ENCODE measurements around the gene RASA4B.
"Not testable (repeated sequence)": the region's sequence is repeated elsewhere in the genome, so short reads cannot be mapped to it uniquely, and the experiment has no call there.

Gene RASA4B

GRCh38 chr7:102459221-102459844 lies 58.2 kb downstream of the RASA4B start:
- DNase-seq = no peak
- intact Hi-C loops (cut with DNase I) = no loop called here

DNA sequence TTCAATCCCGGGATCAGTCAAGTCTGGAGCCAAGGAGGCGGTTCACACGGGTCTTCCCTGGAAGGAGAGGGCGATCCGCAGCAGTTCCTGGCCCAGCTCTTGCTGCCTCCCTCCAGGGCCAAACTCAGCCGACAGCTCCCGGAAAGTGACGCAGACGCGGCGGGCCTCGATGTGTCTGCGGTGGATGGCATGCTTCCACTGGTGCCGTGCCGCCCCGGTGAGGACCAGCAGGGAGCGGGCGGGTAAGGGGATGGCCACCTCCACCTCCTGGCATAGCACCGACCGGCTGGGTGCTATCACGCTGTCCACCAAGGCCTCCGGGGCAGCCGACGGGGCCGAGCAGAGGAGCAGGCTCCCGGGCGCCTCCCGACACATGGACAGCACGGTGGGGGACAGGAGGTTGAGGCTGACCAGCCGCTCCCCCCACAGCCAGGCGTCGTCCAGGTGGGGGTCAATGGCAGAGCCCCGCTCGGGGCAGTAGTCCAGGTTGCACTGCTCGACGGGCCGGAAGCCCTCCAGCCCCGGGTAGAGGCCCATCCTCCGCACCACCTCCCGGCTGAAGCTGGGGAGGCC lies 60.1 kb downstream of the RASA4B start:
- DNase-seq = no peak

DNA sequence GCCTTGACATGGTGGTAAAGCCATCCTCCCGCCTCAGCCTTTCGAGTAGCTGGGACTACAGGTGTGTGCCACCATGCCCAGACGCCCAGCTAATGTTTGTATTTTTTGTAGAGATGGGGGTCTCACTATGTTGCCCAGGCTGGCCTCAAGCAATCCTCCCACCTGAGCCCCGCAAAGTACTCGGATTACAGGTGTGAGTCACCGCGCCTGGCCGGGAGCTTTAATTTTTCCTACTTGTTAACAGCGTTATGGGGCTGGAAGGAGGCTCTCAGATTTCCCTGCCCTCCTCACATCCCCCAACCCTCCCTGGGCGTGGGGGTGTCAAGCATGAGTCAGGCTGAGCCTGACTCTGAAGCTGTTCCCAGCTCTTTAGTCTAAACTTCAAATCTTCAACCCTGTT lies 61.2 kb downstream of the RASA4B start:
- intact Hi-C loops (cut with DNase I) = no loop called here
- DNase-seq = no peak

More for the DNA sequence above, 60.1 kb downstream of the RASA4B start:
- intact Hi-C loops (cut with DNase I) = no loop called here

DNA sequence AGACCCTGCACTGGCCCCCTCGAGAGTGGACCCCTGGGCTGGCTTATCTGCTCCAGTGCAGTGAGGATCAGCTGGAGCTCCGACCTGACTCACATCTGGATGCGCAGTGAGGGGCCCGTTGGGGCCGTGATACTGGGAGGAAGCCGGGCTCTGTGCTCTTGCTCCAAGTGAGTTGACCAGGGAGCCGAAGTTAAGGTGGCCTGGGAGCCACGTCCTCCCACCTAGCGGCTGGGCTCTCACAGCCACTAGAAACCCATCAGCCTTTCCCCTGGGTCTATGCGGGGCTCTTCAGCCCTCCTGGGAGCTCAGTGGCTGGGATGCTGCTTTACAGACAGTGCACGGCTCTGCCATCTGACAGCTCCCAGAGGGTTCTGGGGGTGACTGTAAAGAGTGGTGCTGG lies 62.0 kb downstream of the RASA4B start:
- DNase-seq = no peak
- intact Hi-C loops (cut with DNase I) = no loop called here

DNA sequence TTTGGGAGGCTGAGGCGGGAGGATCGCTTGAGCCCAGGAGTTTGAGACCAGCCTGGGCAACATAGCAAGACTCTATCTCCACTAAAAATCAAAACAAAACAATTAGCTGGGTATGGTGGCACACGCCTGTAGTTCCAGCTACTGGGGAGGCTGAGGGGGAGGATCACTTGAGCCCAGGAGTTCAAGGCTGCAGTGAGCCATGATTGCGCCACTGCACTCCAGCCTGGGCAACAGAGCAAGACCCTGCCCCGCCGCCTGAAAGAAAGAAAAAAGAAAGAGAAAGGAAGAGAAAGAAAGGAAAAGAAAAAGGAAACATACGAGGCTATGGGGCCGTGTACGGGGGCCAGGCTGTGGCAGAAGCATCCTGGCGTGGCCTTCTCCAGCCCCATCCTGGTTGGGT lies 62.6 kb downstream of the RASA4B start:
- DNase-seq; intact Hi-C loops (cut with DNase I): not testable (repeated sequence)

- intact Hi-C loops (cut with DNase I) = no loop called here
- DNase-seq = no peak
These were observed 63.1 kb downstream of the RASA4B start for GRCh38 chr7:102454468-102454867.

DNA sequence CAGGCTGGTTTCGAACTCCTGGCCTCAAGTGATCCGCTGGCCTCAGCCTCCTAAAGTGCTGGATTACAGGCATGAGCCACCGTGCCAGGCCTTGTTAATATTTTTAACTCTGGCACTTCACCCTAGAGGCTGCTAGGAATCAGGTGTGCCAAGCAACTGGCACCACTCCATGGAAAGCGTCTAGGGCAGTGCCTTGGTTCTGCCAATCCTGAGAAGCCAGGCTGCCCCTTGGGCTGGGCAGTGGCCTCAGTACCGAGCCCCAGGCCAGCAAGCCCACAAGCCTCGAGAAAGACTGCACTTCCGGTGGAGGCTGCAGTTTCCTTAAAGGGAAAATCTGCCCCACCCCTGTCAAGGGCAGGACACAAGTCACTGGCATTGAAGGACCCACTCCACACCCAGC lies 64.3 kb downstream of the RASA4B start:
- DNase-seq = no peak
- intact Hi-C loops (cut with DNase I) = no loop called here

DNA sequence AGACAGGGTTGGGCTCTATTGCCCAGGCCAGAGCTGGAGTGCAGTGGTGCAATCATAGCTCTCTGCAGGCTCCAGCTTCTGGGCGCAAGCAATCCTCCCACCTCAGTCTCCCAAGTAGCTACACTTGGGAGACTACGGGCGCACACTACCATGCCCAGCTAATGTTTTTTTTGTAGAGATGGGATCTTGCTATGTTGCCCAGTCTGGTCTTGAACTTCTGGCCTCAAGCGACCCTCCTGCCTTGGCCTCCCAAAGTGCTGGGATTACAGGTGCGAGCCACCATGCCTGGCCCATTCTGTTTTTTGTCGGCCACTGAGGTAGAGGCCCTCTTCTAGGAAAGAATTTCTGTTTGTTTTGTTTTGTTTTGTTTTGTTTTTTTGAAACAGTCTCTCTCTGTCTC lies 65.1 kb downstream of the RASA4B start:
- no peak for DNase-seq
- intact Hi-C loops (cut with DNase I) = no loop called here

DNA sequence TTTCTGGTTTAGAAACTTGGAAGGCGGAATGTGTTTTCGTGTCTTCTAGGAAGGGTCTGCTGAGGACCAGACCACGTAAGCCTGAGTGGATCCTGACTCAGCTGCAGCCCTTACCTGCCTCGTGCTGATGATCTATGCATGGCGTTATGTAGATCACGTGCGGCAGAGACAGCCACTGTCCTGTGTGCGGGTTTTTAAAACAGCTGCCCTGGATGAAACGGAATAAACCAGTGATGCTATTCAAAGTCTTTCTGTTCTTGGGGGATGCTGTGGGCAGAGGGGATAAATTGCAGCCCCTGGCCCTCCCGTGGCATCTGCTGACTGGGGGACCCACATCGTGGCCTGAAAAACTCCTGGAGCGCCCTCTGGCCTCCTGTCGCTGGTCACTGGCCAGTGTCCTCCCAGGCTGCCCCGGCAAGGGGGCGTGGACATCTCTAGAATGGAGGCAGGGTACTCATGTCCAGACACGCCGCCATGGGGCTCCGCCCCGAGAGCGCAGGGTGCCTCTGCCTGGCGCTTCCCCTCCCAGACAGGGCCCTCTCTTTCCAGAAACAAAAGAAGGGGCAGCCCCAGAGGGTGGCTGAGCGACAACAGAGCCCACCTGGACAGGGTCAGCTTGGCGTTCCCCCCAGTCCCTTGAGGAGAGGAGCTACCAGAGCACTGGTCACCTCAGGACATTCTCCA lies 66.1 kb downstream of the RASA4B start:
- intact Hi-C loops (cut with DNase I) = no loop called here
- DNase-seq = no peak

GRCh38 chr7:102450242-102450641 lies 67.3 kb downstream of the RASA4B start:
- peak in 7 of 10 donors; percentile 51 to 93 (median 63) for DNase-seq

GRCh38 chr7:102449136-102449535 lies 68.4 kb downstream of the RASA4B start:
- DNase-seq = no peak
- intact Hi-C loops (cut with DNase I) = no loop called here

More at GRCh38 chr7:102450242-102450641, 67.3 kb downstream of the RASA4B start:
- intact Hi-C loops (cut with DNase I) = no loop called here

- no peak for DNase-seq
- intact Hi-C loops (cut with DNase I) = no loop called here
These were observed 70.3 kb downstream of the RASA4B start for GRCh38 chr7:102447311-102447710.

GRCh38 chr7:102446387-102447156 lies 71.0 kb downstream of the RASA4B start:
- intact Hi-C loops (cut with DNase I) = no loop called here

DNA sequence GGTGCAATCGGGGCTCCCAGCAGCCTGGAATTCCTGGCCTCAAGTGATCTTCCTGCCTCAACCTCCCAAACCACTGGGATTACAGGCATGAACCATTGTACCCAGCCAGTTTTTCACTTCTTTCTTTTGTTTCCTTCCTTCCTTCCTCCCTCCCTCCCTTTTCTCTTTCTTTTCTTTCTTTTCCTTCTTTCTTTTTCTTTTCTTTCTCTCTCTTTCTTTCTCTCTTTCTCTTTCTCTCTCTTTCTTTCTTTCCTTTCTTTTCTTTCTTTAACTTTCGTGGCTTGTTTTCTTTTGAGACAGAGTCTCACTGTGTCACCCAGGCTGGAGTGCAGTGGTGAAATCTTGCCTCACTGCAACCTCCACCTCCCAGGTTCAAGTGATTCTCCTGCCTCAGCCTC lies 71.9 kb downstream of the RASA4B start:
- intact Hi-C loops (cut with DNase I) = no loop called here
- no peak for DNase-seq

More at GRCh38 chr7:102446387-102447156, 71.0 kb downstream of the RASA4B start:
- no peak for DNase-seq

- intact Hi-C loops (cut with DNase I) = no loop called here
- DNase-seq = no peak
These were observed 72.5 kb downstream of the RASA4B start for GRCh38 chr7:102444961-102445673.

DNA sequence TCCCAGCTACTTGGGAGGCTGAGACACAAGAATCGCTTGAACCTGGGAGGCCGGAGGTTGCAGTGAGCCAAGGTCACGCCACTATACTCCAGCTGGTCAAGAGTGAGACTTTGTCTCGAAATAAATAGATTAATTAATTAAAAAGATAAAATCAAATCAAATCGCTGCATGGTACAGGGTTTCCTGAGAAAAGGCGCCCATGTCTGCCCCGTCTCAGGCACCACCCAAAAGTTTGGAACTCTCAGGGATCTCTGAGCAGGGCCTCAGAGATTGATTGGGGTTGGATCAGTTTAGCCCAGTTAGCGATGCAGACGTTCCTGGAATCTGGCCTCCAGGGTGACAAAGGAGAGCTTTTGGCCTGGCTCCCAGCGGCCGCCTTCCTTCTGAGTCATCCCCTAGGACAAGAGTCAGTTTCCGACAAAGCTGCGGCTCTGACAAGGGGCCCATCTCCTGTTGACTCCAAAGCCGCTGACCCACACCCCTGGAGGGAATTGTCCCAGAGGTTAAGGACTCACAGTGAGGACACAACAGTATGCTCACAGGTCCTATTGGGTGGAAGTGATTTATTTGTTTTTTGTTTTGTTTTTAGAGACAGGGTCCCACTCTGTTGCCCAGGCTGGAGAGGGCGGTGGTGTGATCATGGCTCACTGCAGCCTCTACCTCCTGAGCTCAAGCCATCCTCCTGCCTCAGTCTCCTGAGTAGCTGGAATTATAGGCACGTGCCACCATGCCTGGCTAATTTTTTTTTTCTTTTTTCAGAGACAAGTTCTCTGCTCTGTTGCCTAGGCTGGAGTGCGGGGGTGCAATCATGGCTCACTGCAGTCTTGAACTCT lies 77.4 kb downstream of the RASA4B start:
- no peak for DNase-seq

DNA sequence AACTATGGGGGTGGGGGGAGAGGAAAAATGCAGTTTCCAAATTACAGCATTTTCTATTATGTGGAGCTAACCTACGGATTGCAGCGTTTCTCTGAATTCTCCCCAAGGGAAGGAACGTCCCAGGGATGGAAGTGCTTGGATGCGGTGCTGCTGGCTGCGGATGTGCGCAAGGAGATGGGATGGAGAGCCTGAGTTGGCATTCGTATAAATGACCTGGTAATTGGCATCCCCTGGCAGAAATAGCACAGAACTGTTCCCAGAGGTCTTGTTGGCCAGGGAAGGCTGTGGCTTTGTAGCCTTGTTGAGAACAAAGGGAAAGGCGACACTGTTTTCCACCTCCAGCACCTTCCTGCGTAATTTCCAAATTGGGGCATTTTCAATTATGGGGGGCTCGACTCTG lies 81.5 kb downstream of the RASA4B start:
- intact Hi-C loops (cut with DNase I) = no loop called here
- DNase-seq = no peak

More for the DNA sequence above, 77.4 kb downstream of the RASA4B start:
- intact Hi-C loops (cut with DNase I) = no loop called here

DNA sequence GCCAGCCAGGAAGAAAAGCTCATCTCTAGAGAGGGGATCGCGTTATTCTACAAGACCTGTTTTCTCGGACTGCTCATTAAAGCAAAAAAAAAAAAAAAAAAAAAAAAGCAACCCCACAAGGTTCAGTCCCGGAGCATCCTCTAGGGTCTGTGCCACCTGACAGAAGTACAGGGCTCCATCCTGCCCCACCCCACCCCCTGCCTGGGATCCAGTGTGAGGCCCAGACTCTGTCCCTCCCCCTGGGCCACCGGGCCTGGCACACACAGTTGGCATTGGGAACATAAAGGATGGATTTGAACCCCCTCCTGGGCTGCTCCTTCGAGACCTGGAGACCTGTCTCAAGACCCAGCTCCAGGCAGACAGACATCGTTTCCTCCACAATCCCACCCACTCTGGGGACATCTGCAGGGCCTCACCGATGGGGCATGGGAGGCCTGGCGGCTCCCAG lies 83.5 kb downstream of the RASA4B start:
- intact Hi-C loops (cut with DNase I) = no loop called here
- DNase-seq = no peak

DNA sequence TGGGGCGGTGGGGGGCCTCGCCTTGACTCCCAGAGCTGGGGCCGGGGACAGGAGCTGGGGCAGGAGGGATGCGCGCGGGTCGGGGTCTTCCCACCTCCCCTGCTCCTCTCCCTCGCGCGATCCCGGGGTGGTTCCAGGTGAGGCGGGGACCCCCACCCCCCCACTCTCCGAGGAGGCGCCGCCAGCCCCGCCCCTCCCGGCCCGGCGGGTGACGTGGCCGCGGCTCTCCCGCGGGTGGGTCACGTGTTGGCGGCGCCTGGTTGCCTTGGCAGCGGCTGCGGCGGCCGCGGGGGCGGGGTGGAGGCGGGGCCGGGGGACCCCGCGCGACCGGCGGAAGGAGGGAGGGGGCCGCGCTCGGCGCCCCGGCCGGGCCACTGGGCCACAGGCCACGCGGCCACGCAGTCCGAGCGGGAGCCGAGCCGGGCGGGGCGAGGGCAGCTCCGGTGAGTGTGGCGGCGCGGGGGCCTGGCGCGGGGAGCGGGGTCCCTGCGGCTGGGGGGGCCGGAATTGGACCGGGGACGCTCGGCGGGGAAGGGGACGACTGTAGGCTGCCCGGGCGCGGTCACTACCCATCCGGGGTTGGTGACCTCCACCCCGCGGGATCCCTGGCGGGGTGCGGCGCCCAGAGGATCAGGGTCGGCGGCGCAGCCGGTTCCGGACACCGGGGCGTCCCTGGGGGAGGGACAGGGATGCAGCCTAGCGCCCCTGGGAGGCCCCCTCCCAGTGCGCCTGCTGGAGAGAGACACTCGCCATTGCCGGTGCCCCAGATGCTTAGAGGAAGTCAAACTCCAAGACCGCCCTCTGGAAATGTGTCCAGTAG lies 84.1 kb downstream of the RASA4B start, which contains the start of gene ORAI2:
TSS of gene ORAI2 (plus strand) at position 357 of the 820 bp plus-strand sequence. CDS start 5,382 bp downstream, outside the sequence.
- peak; percentile 65 to 97 (median 84) for DNase-seq
- intact Hi-C loops (cut with DNase I) = no loop called here
